Skeletal muscle tissue (tissue), 4 donors: Measurements from ENCODE around the gene AHI1. TPM values are rescaled to one million over a fixed set of nuclear protein-coding genes. Genes with fewer than 3 reads are reported as not detected.

Experiments
- H3K27ac ChIP-seq: one replicate; pipeline ENCODE4 v1.7.0; 2013; ENCODE audit warnings: mild to moderate bottlenecking, low read depth, low read length, inconsistent platforms
- H3K27me3 ChIP-seq, 3 donors: one replicate each; pipeline ENCODE4 v1.7.0; 2013; ENCODE audit warnings: low read length in 3 of 3; ENCODE audit not compliant: control insufficient read depth in 3 of 3, insufficient read depth in 3 of 3
- H3K36me3 ChIP-seq, 3 donors: one replicate each; pipeline ENCODE4 v1.7.0; 2013; ENCODE audit warnings: low read length in 3 of 3; ENCODE audit not compliant: control insufficient read depth in 3 of 3, insufficient read depth in 3 of 3
- H3K4me1 ChIP-seq, 3 donors: one replicate each; pipeline ENCODE4 v1.7.0; 2013; ENCODE audit warnings: low read length in 3 of 3, mild to moderate bottlenecking in 3 of 3; ENCODE audit not compliant: control insufficient read depth in 3 of 3, insufficient read depth in 3 of 3
- H3K4me3 ChIP-seq, 3 donors: one replicate each; pipeline ENCODE4 v1.7.0; 2013; ENCODE audit warnings: low read length in 3 of 3
- H3K9ac ChIP-seq, 3 donors: one replicate each; pipeline ENCODE4 v1.7.0; 2013; ENCODE audit warnings: low read length in 3 of 3, mild to moderate bottlenecking in 3 of 3, moderate library complexity in 2 of 3, low read depth in 1 of 3
- H3K9me3 ChIP-seq, 3 donors: one replicate each; pipeline ENCODE4 v1.7.0; 2013; ENCODE audit warnings: low read length in 3 of 3; ENCODE audit not compliant: control insufficient read depth in 3 of 3
- total RNA-seq: library from RNA; depleted of rRNA; stranded (reverse); fragments of >200 nt; gene quantifications from one replicate; pipeline ENCODE4 v1.2.3, GENCODE V29; 2014
- donor health status: Osteomylitis.

The AHI1 gene
- total RNA-seq, 1 donor from 2014 or later, result 29.7 TPM

GRCh38 chr6:135530113-135530512 is 32.6 kb upstream of the AHI1 start:
- H3K9me3 ChIP-seq, result no peaks in the 10 kb centered on the region
- H3K27ac ChIP-seq, result no peak overlapping the region
- H3K9ac ChIP-seq, result no peak overlapping the region
- H3K4me3 ChIP-seq, result no peak overlapping the region
- no peaks in the 10 kb centered on the region for H3K27me3 ChIP-seq
- no peaks in the 10 kb centered on the region for H3K4me1 ChIP-seq
- no peaks in the 10 kb centered on the region for H3K36me3 ChIP-seq

GRCh38 chr6:135527960-135528249 is 30.4 kb upstream of the AHI1 start:
- H3K9ac ChIP-seq, result no peak overlapping the region
- H3K36me3 ChIP-seq, result no peaks in the 10 kb centered on the region
- no peak overlapping the region for H3K27ac ChIP-seq
- H3K4me3 ChIP-seq, result no peak overlapping the region
- H3K9me3 ChIP-seq, result no peaks in the 10 kb centered on the region
- no peaks in the 10 kb centered on the region for H3K27me3 ChIP-seq
- H3K4me1 ChIP-seq, result no peaks in the 10 kb centered on the region

- Histone ChIP-seq H3K27me3 (no peaks in the 10 kb centered on the region), H3K36me3 (no peaks in the 10 kb centered on the region), H3K9ac (no peak overlapping the region), H3K4me3 (no peak overlapping the region), H3K27ac (no peak overlapping the region), H3K9me3 (no peaks in the 10 kb centered on the region), H3K4me1 (no peaks in the 10 kb centered on the region)
Measured at GRCh38 chr6:135527116-135527959, 29.8 kb upstream of the AHI1 start.

GRCh38 chr6:135525594-135525993 is 28.1 kb upstream of the AHI1 start:
- Histone ChIP-seq H3K27me3 (no peaks in the 10 kb centered on the region), H3K36me3 (no peaks in the 10 kb centered on the region), H3K9ac (no peak overlapping the region), H3K27ac (no peak overlapping the region), H3K4me3 (no peak overlapping the region), H3K9me3 (no peaks in the 10 kb centered on the region), H3K4me1 (no peaks in the 10 kb centered on the region)

- no peak overlapping the region for H3K27ac ChIP-seq
- H3K27me3 ChIP-seq, result no peaks in the 10 kb centered on the region
- no peaks in the 10 kb centered on the region for H3K4me1 ChIP-seq
- peaks cover 0 to 3% (median 0%) of the 10 kb centered on the region in 3 donors for H3K9me3 ChIP-seq
- no peak overlapping the region for H3K4me3 ChIP-seq
- H3K9ac ChIP-seq, result no peak overlapping the region
- no peaks in the 10 kb centered on the region for H3K36me3 ChIP-seq
Measured at GRCh38 chr6:135522965-135523692, 25.6 kb upstream of the AHI1 start.

GRCh38 chr6:135521431-135521830 is 23.9 kb upstream of the AHI1 start:
- Histone ChIP-seq H3K27me3 (no peaks in the 10 kb centered on the region), H3K36me3 (no peaks in the 10 kb centered on the region), H3K9ac (no peak overlapping the region), H3K4me3 (no peak overlapping the region), H3K27ac (no peak overlapping the region), H3K4me1 (no peaks in the 10 kb centered on the region), H3K9me3 (peaks cover 0 to 3% (median 3%) of the 10 kb centered on the region in 3 donors)

GRCh38 chr6:135520781-135521180 is 23.2 kb upstream of the AHI1 start:
- H3K9ac ChIP-seq, result no peak overlapping the region
- H3K4me1 ChIP-seq, result no peaks in the 10 kb centered on the region
- no peak overlapping the region for H3K27ac ChIP-seq
- H3K36me3 ChIP-seq, result no peaks in the 10 kb centered on the region
- no peaks in the 10 kb centered on the region for H3K27me3 ChIP-seq
- H3K4me3 ChIP-seq, result no peak overlapping the region
- peaks cover 0 to 3% (median 3%) of the 10 kb centered on the region in 3 donors for H3K9me3 ChIP-seq

- Histone ChIP-seq H3K9me3 (peaks cover 0 to 3% (median 3%) of the 10 kb centered on the region in 3 donors), H3K4me1 (no peaks in the 10 kb centered on the region), H3K27me3 (no peaks in the 10 kb centered on the region), H3K36me3 (no peaks in the 10 kb centered on the region), H3K4me3 (no peak overlapping the region), H3K9ac (no peak overlapping the region), H3K27ac (no peak overlapping the region)
Measured at GRCh38 chr6:135519348-135519747, 21.8 kb upstream of the AHI1 start.

GRCh38 chr6:135517527-135517926 is 20.0 kb upstream of the AHI1 start:
- no peaks in the 10 kb centered on the region for H3K36me3 ChIP-seq
- peaks cover 0 to 3% (median 3%) of the 10 kb centered on the region in 3 donors for H3K9me3 ChIP-seq
- no peak overlapping the region for H3K27ac ChIP-seq
- no peaks in the 10 kb centered on the region for H3K4me1 ChIP-seq
- no peak overlapping the region for H3K4me3 ChIP-seq
- no peaks in the 10 kb centered on the region for H3K27me3 ChIP-seq
- H3K9ac ChIP-seq, result no peak overlapping the region

GRCh38 chr6:135514706-135515105 is 17.2 kb upstream of the AHI1 start:
- no peaks in the 10 kb centered on the region for H3K27me3 ChIP-seq
- H3K9ac ChIP-seq, result no peak overlapping the region
- H3K27ac ChIP-seq, result no peak overlapping the region
- H3K4me1 ChIP-seq, result no peaks in the 10 kb centered on the region
- no peaks in the 10 kb centered on the region for H3K36me3 ChIP-seq
- H3K9me3 ChIP-seq, result peaks cover 0 to 3% (median 3%) of the 10 kb centered on the region in 3 donors
- H3K4me3 ChIP-seq, result no peak overlapping the region
